ENCODE measurements around the gene CEP70.
A peak's percentile ranks its signal among the peaks of the same experiment; 100 is the strongest.
"Not testable (repeated sequence)": the region's sequence is repeated elsewhere in the genome, so short reads cannot be mapped to it uniquely, and the experiment has no call there.

CEP70 gene

GRCh38 chr3:138494607-138494929 lies 99.5 kb downstream of the CEP70 start:
- no peak for DNase-seq (ENCODE audit: low spot score)
- TF ChIP-seq, protein P1, sequence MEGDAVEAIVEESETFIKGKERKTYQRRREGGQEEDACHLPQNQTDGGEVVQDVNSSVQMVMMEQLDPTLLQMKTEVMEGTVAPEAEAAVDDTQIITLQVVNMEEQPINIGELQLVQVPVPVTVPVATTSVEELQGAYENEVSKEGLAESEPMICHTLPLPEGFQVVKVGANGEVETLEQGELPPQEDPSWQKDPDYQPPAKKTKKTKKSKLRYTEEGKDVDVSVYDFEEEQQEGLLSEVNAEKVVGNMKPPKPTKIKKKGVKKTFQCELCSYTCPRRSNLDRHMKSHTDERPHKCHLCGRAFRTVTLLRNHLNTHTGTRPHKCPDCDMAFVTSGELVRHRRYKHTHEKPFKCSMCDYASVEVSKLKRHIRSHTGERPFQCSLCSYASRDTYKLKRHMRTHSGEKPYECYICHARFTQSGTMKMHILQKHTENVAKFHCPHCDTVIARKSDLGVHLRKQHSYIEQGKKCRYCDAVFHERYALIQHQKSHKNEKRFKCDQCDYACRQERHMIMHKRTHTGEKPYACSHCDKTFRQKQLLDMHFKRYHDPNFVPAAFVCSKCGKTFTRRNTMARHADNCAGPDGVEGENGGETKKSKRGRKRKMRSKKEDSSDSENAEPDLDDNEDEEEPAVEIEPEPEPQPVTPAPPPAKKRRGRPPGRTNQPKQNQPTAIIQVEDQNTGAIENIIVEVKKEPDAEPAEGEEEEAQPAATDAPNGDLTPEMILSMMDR (IDR thresholded peaks at IDR 0.05; ENCODE audit: extremely low read depth, insufficient read depth, missing control alignments) = no peak
- in situ Hi-C loops (cut with MboI; ENCODE audit: low pct_unique_long_range_greater_than_20kb, low sequenced_read_pairs, unreplicated experiment) = no loop called here

DNA sequence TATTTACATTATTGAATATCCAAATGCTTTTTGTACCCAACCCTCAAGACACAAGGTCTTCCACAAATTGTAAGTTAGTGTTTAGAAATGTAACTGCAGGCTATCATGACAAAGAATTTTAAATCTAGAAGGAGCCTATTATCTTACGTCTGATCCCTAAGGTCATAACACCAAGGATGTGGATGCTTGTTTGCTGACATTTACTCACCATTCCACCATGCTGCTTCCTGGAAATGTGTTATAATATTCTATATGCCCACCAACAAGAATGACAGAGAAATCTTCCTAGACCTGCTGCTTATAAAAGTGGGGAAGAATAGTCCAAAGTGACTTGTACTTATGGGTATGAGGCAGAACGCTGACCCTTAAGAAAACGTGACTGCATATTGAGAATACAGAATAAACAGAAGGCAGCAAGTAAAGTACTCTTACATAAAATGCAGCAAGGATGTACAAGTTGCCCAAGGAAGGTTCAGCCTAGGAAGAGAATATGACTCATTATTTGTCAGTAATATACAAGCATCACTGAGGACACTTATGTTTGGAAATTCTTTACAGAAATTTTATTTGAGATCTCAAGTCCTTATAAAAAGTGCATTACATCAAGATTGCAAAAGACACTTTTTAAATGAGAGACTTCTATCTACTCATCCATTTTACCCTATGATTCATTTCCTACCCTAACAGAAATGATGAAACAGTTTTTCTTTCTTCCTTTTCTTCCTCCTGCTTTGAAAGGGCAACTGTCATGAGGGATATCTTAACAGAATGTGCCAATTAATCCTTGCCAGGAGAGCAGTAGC lies 100.1 kb downstream of the CEP70 start:
- DNase-seq (ENCODE audit: low spot score) = no peak
- TF ChIP-seq, protein P1 (IDR thresholded peaks at IDR 0.05; ENCODE audit: extremely low read depth, insufficient read depth, missing control alignments) = no peak
- in situ Hi-C loops (cut with MboI; ENCODE audit: low pct_unique_long_range_greater_than_20kb, low sequenced_read_pairs, unreplicated experiment) = no loop called here

DNA sequence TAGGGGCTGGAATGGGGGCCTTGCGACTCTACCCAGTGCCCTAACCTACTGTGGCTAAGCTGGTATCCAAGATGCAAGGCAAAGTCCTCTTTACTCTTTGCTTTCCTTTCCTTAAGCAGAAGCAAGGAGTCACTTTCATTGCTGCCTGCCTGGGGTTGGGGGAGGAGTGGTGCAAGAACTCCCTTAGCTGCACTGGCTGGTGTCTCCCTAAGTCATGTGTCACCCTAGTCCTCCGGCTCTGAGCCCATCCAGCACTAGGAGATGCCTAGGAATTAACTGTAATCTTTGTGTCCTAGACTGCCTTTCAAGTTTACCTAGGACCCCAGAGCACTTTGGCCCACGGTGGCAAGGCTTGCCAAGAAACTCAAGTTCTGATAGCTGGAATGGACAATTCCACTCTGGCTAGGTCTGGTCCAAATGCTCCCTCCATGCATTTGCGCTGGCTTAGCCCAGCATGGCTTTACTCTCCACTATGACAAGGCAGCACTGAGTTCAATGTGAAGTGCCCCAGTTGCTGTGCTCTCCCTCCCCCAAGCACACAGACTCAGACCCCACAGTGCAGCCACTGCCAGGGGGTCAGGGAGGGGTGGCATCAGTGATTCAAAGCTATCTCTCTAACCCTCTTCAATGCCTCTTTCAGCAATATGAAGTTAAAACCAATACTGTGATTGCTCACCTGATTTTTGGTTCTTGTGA lies 100.9 kb downstream of the CEP70 start:
- in situ Hi-C loops (cut with MboI; ENCODE audit: low pct_unique_long_range_greater_than_20kb, low sequenced_read_pairs, unreplicated experiment) = no loop called here
- TF ChIP-seq, protein P1 (IDR thresholded peaks at IDR 0.05; ENCODE audit: extremely low read depth, insufficient read depth, missing control alignments) = no peak
- no peak for DNase-seq (ENCODE audit: low spot score)

- in situ Hi-C loops (cut with MboI; ENCODE audit: low pct_unique_long_range_greater_than_20kb, low sequenced_read_pairs, unreplicated experiment) = no loop called here
- no peak for DNase-seq (ENCODE audit: low spot score)
- TF ChIP-seq, protein P1 (IDR thresholded peaks at IDR 0.05; ENCODE audit: extremely low read depth, insufficient read depth, missing control alignments) = no peak
These were observed 102.1 kb downstream of the CEP70 start for GRCh38 chr3:138491971-138492370.

- in situ Hi-C loops (cut with MboI; ENCODE audit: low pct_unique_long_range_greater_than_20kb, low sequenced_read_pairs, unreplicated experiment); DNase-seq (ENCODE audit: low spot score): not testable (repeated sequence)
These were observed 107.5 kb downstream of the CEP70 start for GRCh38 chr3:138486580-138486979.

- in situ Hi-C loops (cut with MboI; ENCODE audit: low pct_unique_long_range_greater_than_20kb, low sequenced_read_pairs, unreplicated experiment) = not testable (repeated sequence)
These were observed 109.4 kb downstream of the CEP70 start for GRCh38 chr3:138484672-138485071.

GRCh38 chr3:138479438-138479863 lies 114.6 kb downstream of the CEP70 start:
- in situ Hi-C loops (cut with MboI; ENCODE audit: low pct_unique_long_range_greater_than_20kb, low sequenced_read_pairs, unreplicated experiment) = no loop called here
- DNase-seq (ENCODE audit: low spot score) = peak; percentile 69
- TF ChIP-seq, protein P1 (IDR thresholded peaks at IDR 0.05; ENCODE audit: extremely low read depth, insufficient read depth, missing control alignments) = peak; percentile 83

More at GRCh38 chr3:138484672-138485071, 109.4 kb downstream of the CEP70 start:
- DNase-seq (ENCODE audit: low spot score) = not testable (repeated sequence)

Measured in GM13977 (cell line).